ENCODE results near the gene FGF22. TPM values are rescaled to one million over a fixed set of nuclear protein-coding genes. Genes with fewer than 3 reads are reported as not detected.

The FGF22 gene
- total and polyA plus RNA-seq, 2 donors from 2014 or later, result 0.19 to 0.71 TPM

DNA sequence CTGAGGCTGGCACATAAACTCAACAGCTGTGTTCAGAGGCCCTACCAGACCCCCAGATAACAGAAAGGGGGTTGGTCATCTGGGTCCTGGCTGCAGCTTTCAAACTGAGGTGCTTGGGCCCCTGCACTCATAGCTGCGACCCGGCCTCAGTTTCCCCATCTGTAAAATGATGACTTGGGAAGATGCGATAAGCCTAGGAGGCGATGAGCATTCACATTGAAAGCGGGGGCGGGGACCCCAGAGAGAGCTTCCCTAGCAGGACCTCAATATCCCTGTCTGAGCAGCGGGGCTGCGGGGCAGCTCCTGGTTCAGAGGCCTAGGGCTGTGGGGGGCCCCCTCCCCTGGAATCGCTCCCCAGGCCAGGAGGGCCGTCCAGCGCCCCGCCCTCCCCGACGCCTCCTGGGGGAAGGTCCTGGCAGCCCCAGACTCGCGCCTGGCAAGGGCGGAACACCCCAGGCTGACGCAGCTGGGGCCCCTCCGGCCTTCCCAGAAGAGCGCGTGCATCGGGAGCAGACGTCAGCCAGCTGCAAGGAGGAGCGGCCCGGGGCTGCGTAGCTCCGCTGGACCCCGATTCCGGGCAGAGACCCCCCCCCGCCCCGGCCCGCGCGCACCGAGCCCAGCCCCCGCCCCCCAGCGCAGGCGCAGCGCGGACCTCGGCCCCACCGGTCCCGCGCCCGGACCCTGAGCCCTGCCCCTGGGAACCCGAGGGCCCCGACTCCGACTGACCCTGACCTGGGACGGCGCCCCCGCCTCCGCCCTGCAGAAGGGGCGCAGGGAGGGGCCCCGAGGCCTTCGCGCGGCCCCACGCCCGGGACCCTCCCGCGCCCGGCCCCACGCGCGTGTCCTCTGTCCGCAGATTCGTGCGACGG lies 40.0 kb downstream of the FGF22 start:
- Histone ChIP-seq H3K36me3 (ENCODE audit: control insufficient read depth in 2 of 3, insufficient read depth in 3 of 3, low read length in 3 of 3) (no peaks in the 10 kb centered on the region), H3K27ac (ENCODE audit: low read depth in 2 of 2, low read length in 2 of 2) (peak overlapping the region; percentile 85 to 86), H3K9me3 (ENCODE audit: control insufficient read depth in 2 of 3, insufficient read depth in 1 of 3, low read length in 3 of 3) (no peaks in the 10 kb centered on the region), H3K27me3 (ENCODE audit: control insufficient read depth, insufficient read depth, low read length) (no peaks in the 10 kb centered on the region), H3K4me1 (ENCODE audit: control insufficient read depth in 2 of 3, insufficient read depth in 2 of 3, low read depth in 1 of 3, low read length in 3 of 3) (peaks cover 0 to 19% (median 0%) of the 10 kb centered on the region in 3 donors), H3K9ac (ENCODE audit: low read length in 3 of 3) (peak overlapping the region in 1 of 3 donors; percentile 55), H3K4me3 (ENCODE audit: low read length in 3 of 3) (peak overlapping the region in 2 of 3 donors; percentile 24 to 61)
- intact Hi-C loops (cut with DNase I), result no loop called here
- TF ChIP-seq, protein P1, sequence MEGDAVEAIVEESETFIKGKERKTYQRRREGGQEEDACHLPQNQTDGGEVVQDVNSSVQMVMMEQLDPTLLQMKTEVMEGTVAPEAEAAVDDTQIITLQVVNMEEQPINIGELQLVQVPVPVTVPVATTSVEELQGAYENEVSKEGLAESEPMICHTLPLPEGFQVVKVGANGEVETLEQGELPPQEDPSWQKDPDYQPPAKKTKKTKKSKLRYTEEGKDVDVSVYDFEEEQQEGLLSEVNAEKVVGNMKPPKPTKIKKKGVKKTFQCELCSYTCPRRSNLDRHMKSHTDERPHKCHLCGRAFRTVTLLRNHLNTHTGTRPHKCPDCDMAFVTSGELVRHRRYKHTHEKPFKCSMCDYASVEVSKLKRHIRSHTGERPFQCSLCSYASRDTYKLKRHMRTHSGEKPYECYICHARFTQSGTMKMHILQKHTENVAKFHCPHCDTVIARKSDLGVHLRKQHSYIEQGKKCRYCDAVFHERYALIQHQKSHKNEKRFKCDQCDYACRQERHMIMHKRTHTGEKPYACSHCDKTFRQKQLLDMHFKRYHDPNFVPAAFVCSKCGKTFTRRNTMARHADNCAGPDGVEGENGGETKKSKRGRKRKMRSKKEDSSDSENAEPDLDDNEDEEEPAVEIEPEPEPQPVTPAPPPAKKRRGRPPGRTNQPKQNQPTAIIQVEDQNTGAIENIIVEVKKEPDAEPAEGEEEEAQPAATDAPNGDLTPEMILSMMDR (IDR thresholded peaks at IDR 0.05; ENCODE audit: borderline replicate concordance, extremely low read depth, insufficient read depth), result no peak
- DNase-seq, result peak; percentile 64 to 93 (median 88)
- FAIRE-seq, result no peak

DNA sequence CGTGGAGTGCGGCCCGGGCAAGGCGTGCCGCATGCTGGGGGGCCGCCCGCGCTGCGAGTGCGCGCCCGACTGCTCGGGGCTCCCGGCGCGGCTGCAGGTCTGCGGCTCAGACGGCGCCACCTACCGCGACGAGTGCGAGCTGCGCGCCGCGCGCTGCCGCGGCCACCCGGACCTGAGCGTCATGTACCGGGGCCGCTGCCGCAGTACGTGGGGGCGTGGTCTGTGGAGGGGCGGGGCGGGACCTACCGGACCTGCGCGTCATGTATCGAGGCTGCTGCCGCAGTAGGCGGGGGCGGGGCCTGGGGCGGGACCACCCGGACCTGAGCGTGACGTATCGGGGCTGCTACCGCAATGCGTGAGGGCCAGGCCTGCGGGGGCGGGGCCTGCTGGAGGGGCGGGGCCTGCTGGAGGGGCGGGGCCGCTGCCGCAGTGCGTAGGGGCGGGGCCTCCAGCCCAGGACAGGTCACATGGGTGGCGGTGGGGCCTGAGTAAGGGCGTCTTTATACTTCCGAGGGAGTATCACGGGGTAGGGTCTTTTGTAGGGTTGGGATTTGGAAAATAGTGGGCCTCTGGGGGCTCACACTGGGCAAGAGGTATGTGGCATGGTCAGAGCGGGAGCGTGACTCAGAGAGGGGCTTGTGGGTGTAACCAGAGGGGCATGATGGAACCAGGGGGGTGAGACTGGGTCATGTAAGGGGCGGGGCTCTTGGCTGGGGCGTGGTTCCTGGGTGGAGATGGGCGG lies 40.8 kb downstream of the FGF22 start:
- FAIRE-seq (no peak), DNase-seq (peak; percentile 98 to 100 (median 100))
- H3K4me1 ChIP-seq (ENCODE audit: control insufficient read depth in 2 of 3, insufficient read depth in 2 of 3, low read depth in 1 of 3, low read length in 3 of 3), result peaks cover 0 to 17% (median 0%) of the 10 kb centered on the region in 3 donors
- intact Hi-C loops (cut with DNase I), result no loop called here
- no peaks in the 10 kb centered on the region for H3K36me3 ChIP-seq (ENCODE audit: control insufficient read depth in 2 of 3, insufficient read depth in 3 of 3, low read length in 3 of 3)
- peak overlapping the region; percentile 86 to 87 for H3K27ac ChIP-seq (ENCODE audit: low read depth in 2 of 2, low read length in 2 of 2)
- H3K27me3 ChIP-seq (ENCODE audit: control insufficient read depth, insufficient read depth, low read length), result no peaks in the 10 kb centered on the region
- H3K9me3 ChIP-seq (ENCODE audit: control insufficient read depth in 2 of 3, insufficient read depth in 1 of 3, low read length in 3 of 3), result no peaks in the 10 kb centered on the region
- peak overlapping the region; percentile 65 to 75 (median 73) for H3K4me3 ChIP-seq (ENCODE audit: low read length in 3 of 3)
- H3K9ac ChIP-seq (ENCODE audit: low read length in 3 of 3), result peak overlapping the region in 1 of 3 donors; percentile 55
- TF ChIP-seq, protein P1 (IDR thresholded peaks at IDR 0.05; ENCODE audit: borderline replicate concordance, extremely low read depth, insufficient read depth), result peak; percentile 55

DNA sequence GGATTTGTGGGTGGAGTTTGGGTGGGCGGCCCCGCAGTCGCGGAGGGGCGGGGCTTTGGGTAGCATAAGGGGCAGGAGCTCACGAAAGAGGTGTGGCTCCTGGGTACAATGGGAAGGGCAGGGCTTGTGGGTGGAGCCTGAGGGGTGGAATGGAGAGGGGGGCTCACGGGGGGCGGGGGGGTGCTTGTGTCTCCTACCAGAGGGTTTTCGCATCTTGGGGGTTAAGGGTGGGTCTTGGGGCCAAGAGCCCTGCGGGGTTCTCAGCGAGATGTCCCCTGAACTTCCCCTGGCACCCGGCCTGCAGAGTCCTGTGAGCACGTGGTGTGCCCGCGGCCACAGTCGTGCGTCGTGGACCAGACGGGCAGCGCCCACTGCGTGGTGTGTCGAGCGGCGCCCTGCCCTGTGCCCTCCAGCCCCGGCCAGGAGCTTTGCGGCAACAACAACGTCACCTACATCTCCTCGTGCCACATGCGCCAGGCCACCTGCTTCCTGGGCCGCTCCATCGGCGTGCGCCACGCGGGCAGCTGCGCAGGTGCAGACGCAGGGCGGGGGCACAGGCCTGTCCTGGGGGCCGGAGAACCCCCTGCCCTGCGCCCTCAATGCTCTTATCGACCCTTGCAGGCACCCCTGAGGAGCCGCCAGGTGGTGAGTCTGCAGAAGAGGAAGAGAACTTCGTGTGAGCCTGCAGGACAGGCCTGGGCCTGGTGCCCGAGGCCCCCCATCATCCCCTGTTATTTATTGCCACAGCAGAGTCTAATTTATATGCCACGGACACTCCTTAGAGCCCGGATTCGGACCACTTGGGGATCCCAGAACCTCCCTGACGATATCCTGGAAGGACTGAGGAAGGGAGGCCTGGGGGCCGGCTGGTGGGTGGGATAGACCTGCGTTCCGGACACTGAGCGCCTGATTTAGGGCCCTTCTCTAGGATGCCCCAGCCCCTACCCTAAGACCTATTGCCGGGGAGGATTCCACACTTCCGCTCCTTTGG lies 41.6 kb downstream of the FGF22 start:
- no peaks in the 10 kb centered on the region for H3K36me3 ChIP-seq (ENCODE audit: control insufficient read depth in 2 of 3, insufficient read depth in 3 of 3, low read length in 3 of 3)
- peak overlapping the region; percentile 86 to 87 for H3K27ac ChIP-seq (ENCODE audit: low read depth in 2 of 2, low read length in 2 of 2)
- DNase-seq (peak in 2 of 5 donors; percentile 72 to 90), FAIRE-seq (no peak)
- no peaks in the 10 kb centered on the region for H3K9me3 ChIP-seq (ENCODE audit: control insufficient read depth in 2 of 3, insufficient read depth in 1 of 3, low read length in 3 of 3)
- intact Hi-C loops (cut with DNase I), result no loop called here
- TF ChIP-seq, protein P1 (IDR thresholded peaks at IDR 0.05; ENCODE audit: borderline replicate concordance, extremely low read depth, insufficient read depth), result no peak
- peaks cover 0 to 13% (median 0%) of the 10 kb centered on the region in 3 donors for H3K4me1 ChIP-seq (ENCODE audit: control insufficient read depth in 2 of 3, insufficient read depth in 2 of 3, low read depth in 1 of 3, low read length in 3 of 3)
- H3K9ac ChIP-seq (ENCODE audit: low read length in 3 of 3), result no peak overlapping the region
- H3K4me3 ChIP-seq (ENCODE audit: low read length in 3 of 3), result peak overlapping the region in 2 of 3 donors; percentile 65 to 73
- no peaks in the 10 kb centered on the region for H3K27me3 ChIP-seq (ENCODE audit: control insufficient read depth, insufficient read depth, low read length)

All from kidney (tissue), 14 donors.